ENCODE data around the gene MYO5B. TPM values are rescaled to one million over a fixed set of nuclear protein-coding genes. Genes with fewer than 3 reads are reported as not detected.

Gene MYO5B
- total RNA-seq, 2 experiments from 2014 or later = not detected

GRCh38 chr18:49926106-49926745 is 268.7 kb downstream of the MYO5B start:
- intact Hi-C loops (cut with micrococcal nuclease; ENCODE audit: unreplicated experiment) = no loop called here
- ChIA-PET CTCF (ENCODE audit: unreplicated experiment) (no interaction called here), POLR2A (no interaction called here)
- Histone ChIP-seq H3K79me2 (ENCODE audit: insufficient read depth, low read depth, low read length) (no peaks in the 10 kb centered on the region), H3K36me3 (ENCODE audit: insufficient read depth, low read length) (no peaks in the 10 kb centered on the region), H3K9me3 (ENCODE audit: low read length) (no peaks in the 10 kb centered on the region), H3K4me3 (ENCODE audit: low read depth, low read length, poor library complexity, severe bottlenecking) (no peak overlapping the region), H4K20me1 (ENCODE audit: insufficient read depth, low read length) (no peaks in the 10 kb centered on the region), H3K27ac (ENCODE audit: low read depth, low read length, poor library complexity, severe bottlenecking) (no peak overlapping the region), H3K9me2 (ENCODE audit: insufficient read depth, low read length) (no peaks in the 10 kb centered on the region), H3K4me2 (ENCODE audit: low read length) (no peak overlapping the region), H2AFZ (ENCODE audit: low read length) (no peak overlapping the region), H3K4me1 (ENCODE audit: insufficient read depth, low read length, poor library complexity, severe bottlenecking) (no peaks in the 10 kb centered on the region)
- BruUV-seq (replicated peaks) = no TSS peak
- TF ChIP-seq CTCF (conservative IDR thresholded peaks at IDR 0.05; ENCODE audit: low read length) (no peak), EZH2phosphoT487 (IDR thresholded peaks at IDR 0.05; ENCODE audit: borderline replicate concordance, low read depth, low read length) (no peak)
- no peak for DNase-seq (ENCODE audit: low spot score)

GRCh38 chr18:49924293-49924983 is 270.5 kb downstream of the MYO5B start:
- no peak for DNase-seq (ENCODE audit: low spot score)
- no peak overlapping the region for H3K4me3 ChIP-seq (ENCODE audit: low read depth, low read length, poor library complexity, severe bottlenecking)
- TF ChIP-seq EZH2phosphoT487 (IDR thresholded peaks at IDR 0.05; ENCODE audit: borderline replicate concordance, low read depth, low read length) (no peak), CTCF (conservative IDR thresholded peaks at IDR 0.05; ENCODE audit: low read length) (no peak)
- H3K79me2 ChIP-seq (ENCODE audit: insufficient read depth, low read depth, low read length) = no peaks in the 10 kb centered on the region
- ChIA-PET CTCF (ENCODE audit: unreplicated experiment) (no interaction called here), POLR2A (interaction anchor here (0.7 kb wide), 1 partner anchor 9 kb away, joined by 3 read pairs; no protein-coding TSS in a partner anchor)
- H3K4me1 ChIP-seq (ENCODE audit: insufficient read depth, low read length, poor library complexity, severe bottlenecking) = no peaks in the 10 kb centered on the region
- no peaks in the 10 kb centered on the region for H3K36me3 ChIP-seq (ENCODE audit: insufficient read depth, low read length)
- H3K4me2 ChIP-seq (ENCODE audit: low read length) = no peak overlapping the region
- intact Hi-C loops (cut with micrococcal nuclease; ENCODE audit: unreplicated experiment) = no loop called here
- no peak overlapping the region for H2AFZ ChIP-seq (ENCODE audit: low read length)
- BruUV-seq (replicated peaks) = no TSS peak
- no peaks in the 10 kb centered on the region for H4K20me1 ChIP-seq (ENCODE audit: insufficient read depth, low read length)
- no peaks in the 10 kb centered on the region for H3K9me2 ChIP-seq (ENCODE audit: insufficient read depth, low read length)
- H3K27ac ChIP-seq (ENCODE audit: low read depth, low read length, poor library complexity, severe bottlenecking) = no peak overlapping the region
- H3K9me3 ChIP-seq (ENCODE audit: low read length) = no peaks in the 10 kb centered on the region

GRCh38 chr18:49922228-49922627 is 272.7 kb downstream of the MYO5B start:
- ChIA-PET POLR2A (no interaction called here), CTCF (ENCODE audit: unreplicated experiment) (no interaction called here)
- no peak overlapping the region for H2AFZ ChIP-seq (ENCODE audit: low read length)
- no peaks in the 10 kb centered on the region for H3K36me3 ChIP-seq (ENCODE audit: insufficient read depth, low read length)
- BruUV-seq (replicated peaks) = no TSS peak
- H3K4me1 ChIP-seq (ENCODE audit: insufficient read depth, low read length, poor library complexity, severe bottlenecking) = no peaks in the 10 kb centered on the region
- no peaks in the 10 kb centered on the region for H4K20me1 ChIP-seq (ENCODE audit: insufficient read depth, low read length)
- DNase-seq (ENCODE audit: low spot score) = no peak
- no peaks in the 10 kb centered on the region for H3K9me3 ChIP-seq (ENCODE audit: low read length)
- no peak overlapping the region for H3K4me2 ChIP-seq (ENCODE audit: low read length)
- H3K27ac ChIP-seq (ENCODE audit: low read depth, low read length, poor library complexity, severe bottlenecking) = no peak overlapping the region
- intact Hi-C loops (cut with micrococcal nuclease; ENCODE audit: unreplicated experiment) = no loop called here
- TF ChIP-seq EZH2phosphoT487 (IDR thresholded peaks at IDR 0.05; ENCODE audit: borderline replicate concordance, low read depth, low read length) (no peak), CTCF (conservative IDR thresholded peaks at IDR 0.05; ENCODE audit: low read length) (no peak)
- H3K79me2 ChIP-seq (ENCODE audit: insufficient read depth, low read depth, low read length) = no peaks in the 10 kb centered on the region
- no peaks in the 10 kb centered on the region for H3K9me2 ChIP-seq (ENCODE audit: insufficient read depth, low read length)
- no peak overlapping the region for H3K4me3 ChIP-seq (ENCODE audit: low read depth, low read length, poor library complexity, severe bottlenecking)
